Heart left ventricle (tissue), 16 donors: ENCODE results near the gene ZBTB20. TPM values are rescaled to one million over a fixed set of nuclear protein-coding genes. Genes with fewer than 3 reads are reported as not detected.
A peak's percentile ranks its signal among the peaks of the same experiment; 100 is the strongest.

ENCODE experiments used
- ATAC-seq, 4 donors: fragments of 200-7000 bp; cut with Tn5 transposase; one replicate each; pipeline ENCODE4 v1.9.1; 2020 to 2022; ENCODE audit warnings: moderate library complexity in 4 of 4, mild to moderate bottlenecking in 3 of 4, moderate number of reproducible peaks in 1 of 4
- DNase-seq, 5 donors: peaks; one replicate each; pipeline ENCODE4 v3.0.0-alpha.2; 2020
- H3K27ac ChIP-seq, 12 donors: fragments of 200-600 bp; sonication (generic) in 4 of 12; one replicate each; pipeline versions ENCODE4 v1.5.0 to v1.8.0; 2016 to 2022; ENCODE audit warnings: mild to moderate bottlenecking in 2 of 12
- H3K27me3 ChIP-seq, 9 donors: fragments of 200-600 bp; sonication (generic) in 2 of 9; one replicate each; pipeline versions ENCODE4 v1.5.1 to v1.8.0; 2016 to 2022; ENCODE audit warnings: mild to moderate bottlenecking in 3 of 9
- H3K36me3 ChIP-seq, 9 donors: fragments of 200-600 bp; sonication (generic) in 2 of 9; one replicate each; pipeline versions ENCODE4 v1.5.0 to v1.8.0; 2018 to 2022; ENCODE audit warnings: mild to moderate bottlenecking in 2 of 9
- H3K4me1 ChIP-seq, 12 donors: fragments of 200-600 bp; sonication (generic) in 4 of 12; one replicate each; pipeline versions ENCODE4 v1.5.0 to v1.8.0; 2016 to 2022; ENCODE audit warnings: mild to moderate bottlenecking in 3 of 12
- H3K4me3 ChIP-seq, 12 donors: fragments of 200-600 bp; sonication (generic) in 4 of 12; one replicate each; pipeline versions ENCODE4 v1.5.0 to v1.8.0; 2017 to 2022; ENCODE audit warnings: mild to moderate bottlenecking in 9 of 12, moderate library complexity in 4 of 12
- H3K9me3 ChIP-seq, 12 donors: fragments of 200-600 bp; sonication (generic) in 4 of 12; one replicate each; pipeline versions ENCODE4 v1.5.0 to v1.8.0; 2016 to 2022; ENCODE audit warnings: mild to moderate bottlenecking in 1 of 12
- CTCF ChIP-seq, 12 donors: fragments of 200-600 bp; sonication (generic) in 4 of 12; IDR thresholded peaks; one replicate each; pipeline versions ENCODE4 v1.5.0 to v1.8.0; 2018 to 2022; ENCODE audit warnings: antibody characterized with exemption in 12 of 12, mild to moderate bottlenecking in 5 of 12
- POLR2A ChIP-seq, 2 donors: fragments of 450-650 bp; IDR thresholded peaks; one replicate each; pipeline ENCODE4 v1.6.1; 2017; ENCODE audit warnings: antibody characterized with exemption in 2 of 2, mild to moderate bottlenecking in 2 of 2, moderate library complexity in 2 of 2
- WGBS, 4 donors: extraction: QIAGEN DNeasy Blood & Tissue Kit in 2 of 4; methylation state at CpG; one replicate each; pipeline versions ENCODE4 v1.1.5 to v1.1.7; 2013 to 2018; 5-methylcytosine and 5-hydroxymethylcytosine counted together
- intact Hi-C, 10 donors: fragments of 100-400 bp; cut with DNase I; formaldehyde crosslinking; loops; one replicate each; pipeline versions ENCODE4 v1.11.1 to v1.14.2; 2022
- polyA plus RNA-seq, 2 donors: library from polyadenylated mRNA; stranded (reverse); fragments of 200-250 nt; gene quantifications; one replicate each; pipeline ENCODE4 v1.2.3, GENCODE V29; 2013
- total RNA-seq, 9 donors: library from RNA; depleted of rRNA in 2 of 9; stranded (reverse); fragments of >200 nt in 2 of 9; fragmentation: NEBNext Ultra II Directional in 3 of 9; extraction: Animal tissue kit (Norgen Biotek cat#: 25700) in 3 of 9; gene quantifications; one replicate each; pipeline versions ENCODE4 v1.1.0 to v1.2.4, GENCODE V29; 2016 to 2023
- donor health status: ischemic (EF 13 %, LVEDD 7.1; RV severe dilation, severe dysfunction).
- donor health status: healthy with polysubstance abuse.
- donor health status: DM: no; HTN: yes; CAD: no.
- donor health status: DM: no; HTN: no; CAD: no.
- donor health status: ischemic (EF 25% LVEDD 6.9; RV normal size, moderate dysfunction).
- donor health status: ischemic (EF 25% LVEDD 5.7; RV mildly dilated, moderate dysfunction).
- donor health status: healthy.
- donor health status: DM: yes; HTN: yes; CAD: no.
- donor health status: ischemic (EF 35%, LVEDD 5.7; RV mildly dilated, moderate dysfunction).
- donor health status: nonischemic (EF 11% LVEDD 7.7; RV severe dilation, severe dysfunction).
- donor health status: DM: yes; HTN: yes; CAD: no.
- donor health status: PGD.
- donor health status: ischemic (EF 29% LVEDD 5.4; RV normal size, mild dysfunction).
- donor health status: nonischemic (EF 23%, LVEDD 6.1; RV moderate dilation, normal function).

Gene ZBTB20
- total and polyA plus RNA-seq, 11 donors, result 6.2 to 109 (median 77.3) TPM

DNA sequence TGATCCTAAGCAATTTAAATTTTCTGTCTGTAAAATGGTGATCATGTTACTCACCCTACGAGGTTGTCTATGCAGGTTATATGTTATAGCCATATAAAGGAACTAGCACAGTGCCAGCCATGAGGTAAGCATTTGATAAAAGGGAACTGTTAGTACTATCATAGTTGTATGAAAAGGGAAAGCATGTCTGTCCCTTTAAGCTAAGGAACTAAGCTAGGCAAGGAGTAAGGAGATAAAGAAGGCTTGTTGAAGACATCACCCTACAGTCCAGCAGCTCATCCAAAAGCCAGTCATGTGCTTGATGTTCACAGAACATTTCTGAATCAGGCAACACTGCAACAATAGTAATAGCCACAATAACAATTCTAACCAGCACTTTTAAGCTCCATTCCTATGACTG lies 243.9 kb downstream of the ZBTB20 start:
- ATAC-seq (peak in 3 of 4 donors; percentile 41 to 55 (median 47)), DNase-seq (no peak)
- 20 to 35% (median 27%) methylated on average over 1 of the region's 1 CpG for WGBS, 4 donors
- H3K9me3 ChIP-seq, result peaks cover 0 to under 1% (median 0%) of the 10 kb centered on the region in 12 donors
- H3K4me3 ChIP-seq, result no peak overlapping the region
- TF ChIP-seq CTCF (IDR thresholded peaks at IDR 0.05), result no peak
- TF ChIP-seq POLR2A (IDR thresholded peaks at IDR 0.05), result no peak
- peak overlapping the region in 8 of 12 donors; percentile 7 to 57 (median 24) for H3K27ac ChIP-seq
- no peaks in the 10 kb centered on the region for H3K36me3 ChIP-seq
- intact Hi-C loops, result no loop called here
- H3K4me1 ChIP-seq, result peaks cover 0 to 36% (median 23%) of the 10 kb centered on the region in 12 donors
- no peaks in the 10 kb centered on the region for H3K27me3 ChIP-seq

GRCh38 chr3:114902691-114903101 lies 244.4 kb downstream of the ZBTB20 start:
- no peaks in the 10 kb centered on the region for H3K27me3 ChIP-seq
- intact Hi-C loops, result no loop called here
- TF ChIP-seq POLR2A (IDR thresholded peaks at IDR 0.05) (no peak), CTCF (IDR thresholded peaks at IDR 0.05) (no peak)

GRCh38 chr3:114900908-114901307 lies 246.2 kb downstream of the ZBTB20 start:
- no peaks in the 10 kb centered on the region for H3K9me3 ChIP-seq
- H3K36me3 ChIP-seq, result no peaks in the 10 kb centered on the region
- TF ChIP-seq POLR2A (IDR thresholded peaks at IDR 0.05), result no peak
- no peak for TF ChIP-seq CTCF (IDR thresholded peaks at IDR 0.05)
- H3K27me3 ChIP-seq, result no peaks in the 10 kb centered on the region
- ATAC-seq, result peak in 1 of 4 donors; percentile 30
- peak overlapping the region in 9 of 12 donors; percentile 15 to 46 (median 25) for H3K4me3 ChIP-seq
- intact Hi-C loops, result no loop called here
- peaks cover 0 to 36% (median 23%) of the 10 kb centered on the region in 12 donors for H3K4me1 ChIP-seq
- DNase-seq, result no peak
- 83 to 91% (median 87%) methylated on average over 8 of the region's 8 CpGs for WGBS, 4 donors
- peak overlapping the region in 11 of 12 donors; percentile 8 to 55 (median 30) for H3K27ac ChIP-seq

More at GRCh38 chr3:114902691-114903101, 244.4 kb downstream of the ZBTB20 start:
- Histone ChIP-seq H3K27ac (peak overlapping the region in 7 of 12 donors; percentile 11 to 57 (median 25)), H3K4me1 (peaks cover 0 to 36% (median 23%) of the 10 kb centered on the region in 12 donors), H3K4me3 (no peak overlapping the region), H3K36me3 (no peaks in the 10 kb centered on the region), H3K9me3 (no peaks in the 10 kb centered on the region)
- ATAC-seq (peak in 2 of 4 donors; percentile 29 to 47), DNase-seq (no peak)

DNA sequence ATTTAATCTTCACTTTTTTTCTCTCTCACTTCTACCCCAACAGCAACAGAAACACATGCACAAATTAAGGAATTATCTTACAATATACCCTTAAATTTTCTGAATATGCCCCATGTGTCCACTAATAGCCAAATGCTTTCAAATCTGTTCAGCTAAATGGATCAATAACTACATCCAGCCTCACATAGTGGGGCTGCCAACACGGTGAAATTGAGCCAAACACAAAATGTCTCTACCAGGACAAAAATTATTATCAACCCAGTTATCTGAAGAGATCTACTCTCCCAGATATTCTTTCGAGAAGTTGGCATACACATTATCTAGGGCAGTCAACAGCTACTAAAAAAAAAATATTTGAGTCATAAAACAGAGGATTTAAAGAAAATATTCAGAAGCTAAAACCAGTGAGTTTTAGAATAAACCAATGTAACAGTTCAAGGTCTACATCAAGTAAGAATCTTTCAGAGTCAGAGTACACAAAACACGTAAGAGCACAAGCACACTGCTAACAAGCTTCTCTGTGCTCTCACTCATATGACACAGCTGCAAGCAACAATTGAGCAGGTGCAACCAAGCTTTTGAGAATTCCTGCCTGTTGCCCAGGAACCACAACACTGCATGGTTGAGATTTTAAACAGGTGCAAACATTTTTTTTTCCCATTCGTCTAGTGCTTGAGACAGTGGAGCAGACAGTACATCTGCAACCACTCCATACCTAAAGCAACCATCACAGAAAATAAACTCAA lies 247.7 kb downstream of the ZBTB20 start:
- DNase-seq (no peak), ATAC-seq (peak; percentile 62 to 86 (median 76))
- Histone ChIP-seq H3K27me3 (no peaks in the 10 kb centered on the region), H3K27ac (peak overlapping the region in 5 of 12 donors; percentile 17 to 48 (median 42)), H3K4me3 (peak overlapping the region in 1 of 12 donors; percentile 1), H3K9me3 (no peaks in the 10 kb centered on the region), H3K36me3 (no peaks in the 10 kb centered on the region), H3K4me1 (peaks cover 0 to 36% (median 23%) of the 10 kb centered on the region in 12 donors)
- intact Hi-C loops, result no loop called here
- 37 to 49% (median 46%) methylated on average over 4 of the region's 4 CpGs for WGBS, 4 donors
- no peak for TF ChIP-seq CTCF (IDR thresholded peaks at IDR 0.05)
- TF ChIP-seq POLR2A (IDR thresholded peaks at IDR 0.05), result no peak
